Renal cortical epithelial cell (primary cell): ENCODE measurements around the gene HES1. TPM values are rescaled to one million over a fixed set of nuclear protein-coding genes. Genes with fewer than 3 reads are reported as not detected.
"Not testable (repeated sequence)": the region's sequence is repeated elsewhere in the genome, so short reads cannot be mapped to it uniquely, and the experiment has no call there.

ENCODE experiments used
- DNase-seq: peaks from one replicate; pipeline ENCODE4 v3.0.0-alpha.2; 2011; ENCODE audit warnings: low read depth
- total RNA-seq: library from RNA; depleted of rRNA; stranded (reverse); fragments of >200 nt; gene quantifications from 2 replicates; pipeline ENCODE4 v1.2.3, GENCODE V29; 2014

Gene HES1, protein sequence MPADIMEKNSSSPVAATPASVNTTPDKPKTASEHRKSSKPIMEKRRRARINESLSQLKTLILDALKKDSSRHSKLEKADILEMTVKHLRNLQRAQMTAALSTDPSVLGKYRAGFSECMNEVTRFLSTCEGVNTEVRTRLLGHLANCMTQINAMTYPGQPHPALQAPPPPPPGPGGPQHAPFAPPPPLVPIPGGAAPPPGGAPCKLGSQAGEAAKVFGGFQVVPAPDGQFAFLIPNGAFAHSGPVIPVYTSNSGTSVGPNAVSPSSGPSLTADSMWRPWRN
- 9.4 and 18.6 TPM in 2 replicates for total RNA-seq

GRCh38 chr3:194135806-194136518 lies at the start of gene HES1:
TSS of gene HES1 (plus strand) at chr3:194136148. CDS start at chr3:194136381, 233 bp downstream.
- DNase-seq: peak; percentile 93

GRCh38 chr3:194086388-194087075 lies 49.4 kb upstream of the HES1 start:
- DNase-seq: peak; percentile 60

- no peak for DNase-seq
Measured at GRCh38 chr3:194087280-194087679, 48.7 kb upstream of the HES1 start.

- peak; percentile 67 for DNase-seq
Measured at GRCh38 chr3:194087995-194088855, 47.7 kb upstream of the HES1 start.

DNA sequence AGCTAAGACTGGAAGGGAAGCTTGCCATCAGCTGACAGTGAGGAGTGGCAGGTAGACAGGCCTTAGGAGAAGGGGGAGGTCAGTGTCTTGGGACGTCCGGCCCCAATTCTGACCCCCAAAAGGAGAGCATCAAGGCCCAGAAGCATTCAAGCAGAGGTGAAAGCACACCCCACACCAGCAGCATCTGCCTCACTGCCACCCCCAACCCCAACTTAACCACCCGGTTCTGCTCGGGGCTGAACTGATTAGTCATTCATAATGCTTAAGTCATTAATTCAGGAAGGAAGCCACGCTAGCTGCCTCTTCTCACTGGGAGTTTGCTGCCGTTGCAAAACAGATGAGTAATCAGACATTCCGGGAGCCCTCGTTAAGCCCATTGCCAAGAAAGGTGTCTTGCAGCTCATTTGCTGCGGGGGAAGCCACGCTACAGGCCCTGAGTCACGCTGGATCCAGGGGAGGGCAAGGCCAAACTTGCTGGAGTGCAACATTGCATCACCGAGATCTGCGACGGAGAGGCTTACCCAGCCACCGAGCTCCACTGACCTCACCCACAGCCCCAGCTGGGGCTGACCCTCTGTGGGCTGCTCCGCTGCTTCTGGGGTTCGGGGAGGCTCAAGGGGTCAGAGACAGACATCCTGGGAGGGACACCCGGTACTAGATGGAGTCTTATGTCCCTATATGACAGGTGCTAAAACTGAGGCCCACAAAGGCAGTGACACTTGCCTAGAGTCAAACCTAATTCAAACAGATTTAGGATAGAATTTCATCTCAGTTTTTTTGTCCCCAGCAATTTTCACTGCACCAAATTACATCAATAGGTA lies 46.4 kb upstream of the HES1 start:
- DNase-seq: peak; percentile 100

DNA sequence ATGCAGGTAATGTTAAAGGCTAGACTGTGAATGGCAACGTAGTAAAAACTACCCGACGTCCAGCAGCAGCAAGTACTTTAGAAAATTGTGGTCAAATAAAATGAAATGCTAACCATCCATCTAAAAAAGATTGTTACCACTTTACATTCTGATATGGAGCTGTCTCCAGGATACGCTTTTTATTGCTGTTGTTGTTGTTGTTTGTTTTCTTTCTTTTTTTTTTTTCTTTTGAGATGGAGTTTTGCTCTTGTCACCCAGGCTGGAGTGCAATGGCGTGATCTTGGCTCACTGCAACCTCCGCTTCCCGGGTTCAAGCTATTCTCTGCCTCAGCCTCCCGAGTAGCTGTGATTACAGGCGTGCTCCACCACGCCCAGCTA lies 45.8 kb upstream of the HES1 start:
- not testable (repeated sequence) for DNase-seq

GRCh38 chr3:194090716-194091115 lies 45.2 kb upstream of the HES1 start:
- DNase-seq: no peak

- peak; percentile 98 for DNase-seq
Measured at GRCh38 chr3:194091141-194091540, 44.8 kb upstream of the HES1 start.

DNA sequence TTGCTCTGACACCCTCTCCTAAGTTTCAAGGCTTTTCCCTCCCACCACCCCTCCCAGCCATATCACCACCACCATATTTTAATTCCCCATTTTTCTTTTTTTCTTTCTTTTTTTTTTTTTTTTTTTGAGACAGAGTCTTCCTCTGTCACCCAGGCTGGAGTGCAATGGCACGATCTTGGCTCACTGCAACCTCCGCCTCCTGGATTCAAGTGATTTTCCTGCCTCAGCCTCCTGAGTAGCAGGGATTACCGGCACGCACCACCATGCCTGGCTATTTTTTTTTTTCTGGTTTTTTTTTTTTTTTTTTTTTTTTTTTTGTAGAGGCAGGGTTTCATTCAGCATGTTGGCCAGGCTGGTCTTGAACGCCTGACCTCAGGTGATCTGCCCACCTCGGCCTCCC lies 44.1 kb upstream of the HES1 start:
- not testable (repeated sequence) for DNase-seq

GRCh38 chr3:194092881-194093301 lies 43.1 kb upstream of the HES1 start:
- peak; percentile 87 for DNase-seq

GRCh38 chr3:194093842-194094241 lies 42.1 kb upstream of the HES1 start:
- no peak for DNase-seq

- DNase-seq: peak; percentile 24
Measured at GRCh38 chr3:194095464-194095863, 40.5 kb upstream of the HES1 start.

DNA sequence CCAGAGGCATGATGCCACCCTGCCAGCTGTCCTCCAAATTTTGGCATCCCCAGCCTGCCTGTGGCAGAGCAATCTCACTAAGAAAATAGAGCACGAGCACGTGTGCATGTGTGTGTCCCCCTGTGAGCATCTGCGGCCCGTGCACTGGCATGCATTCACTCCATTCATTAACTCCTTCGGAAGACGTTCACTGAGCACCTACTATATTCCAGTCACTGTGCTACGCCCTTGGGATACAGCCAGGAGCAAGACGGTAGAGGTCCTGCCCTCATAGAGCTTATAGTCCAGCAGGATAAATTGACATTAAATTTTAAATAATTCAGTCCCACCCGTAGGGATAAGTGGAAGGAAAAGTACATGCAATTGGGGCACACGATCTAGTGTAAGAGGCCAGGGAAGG lies 40.0 kb upstream of the HES1 start:
- DNase-seq: no peak

DNA sequence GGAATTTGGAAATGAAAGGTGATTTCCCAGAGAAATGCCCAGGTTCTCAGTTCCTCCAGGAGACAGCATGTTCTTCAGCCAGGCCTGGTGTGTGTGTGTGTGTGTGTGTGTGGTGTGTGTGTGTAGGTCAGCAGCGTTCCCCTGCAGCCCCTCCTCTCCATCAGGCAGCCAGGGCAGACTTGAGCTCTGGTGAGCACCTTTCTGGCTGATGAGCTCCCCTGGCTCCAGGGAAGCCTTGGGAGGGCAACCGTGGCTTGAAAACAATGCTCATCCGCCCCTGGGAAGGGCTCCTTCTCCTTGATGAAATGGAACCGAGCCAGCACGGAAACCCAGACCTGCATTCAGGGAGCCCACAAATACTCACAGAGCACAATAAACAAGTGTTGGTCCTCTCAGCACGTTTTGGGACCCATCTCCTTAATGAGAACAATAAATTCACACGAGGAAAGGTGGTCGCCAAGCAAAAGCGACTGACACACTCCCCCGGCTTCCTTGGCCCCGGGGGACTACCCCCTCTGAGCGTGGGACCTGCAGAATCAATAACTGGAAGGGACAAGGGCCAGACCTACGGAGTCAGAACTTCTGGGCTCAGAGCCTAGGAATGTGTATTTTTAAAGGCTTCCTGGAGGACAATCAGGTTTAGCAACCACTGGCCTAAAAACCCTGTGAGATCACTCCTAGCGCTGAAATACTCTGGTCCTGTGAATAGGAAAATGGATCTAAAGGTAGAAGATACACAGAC lies 38.6 kb upstream of the HES1 start:
- peak; percentile 37 for DNase-seq

- DNase-seq: peak; percentile 28
Measured at GRCh38 chr3:194098081-194098842, 37.7 kb upstream of the HES1 start.

DNA sequence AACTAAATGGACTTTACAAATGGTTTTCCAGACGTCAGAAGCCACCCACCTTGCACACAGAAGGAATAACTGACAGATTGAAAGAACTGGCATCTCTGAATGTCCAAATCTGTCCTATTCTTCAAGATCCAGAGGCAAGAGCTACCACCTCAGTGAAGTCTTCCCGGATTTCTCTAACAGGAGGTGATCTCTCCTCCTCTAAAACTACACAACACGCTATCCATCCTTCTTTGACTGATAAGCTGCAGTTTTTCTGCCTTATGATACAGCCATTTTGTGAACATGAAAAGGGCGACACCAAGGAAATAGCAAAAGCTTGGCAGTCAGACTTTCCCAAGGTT lies 37.1 kb upstream of the HES1 start:
- no peak for DNase-seq

- DNase-seq: no peak
Measured at GRCh38 chr3:194099215-194099614, 36.7 kb upstream of the HES1 start.

DNA sequence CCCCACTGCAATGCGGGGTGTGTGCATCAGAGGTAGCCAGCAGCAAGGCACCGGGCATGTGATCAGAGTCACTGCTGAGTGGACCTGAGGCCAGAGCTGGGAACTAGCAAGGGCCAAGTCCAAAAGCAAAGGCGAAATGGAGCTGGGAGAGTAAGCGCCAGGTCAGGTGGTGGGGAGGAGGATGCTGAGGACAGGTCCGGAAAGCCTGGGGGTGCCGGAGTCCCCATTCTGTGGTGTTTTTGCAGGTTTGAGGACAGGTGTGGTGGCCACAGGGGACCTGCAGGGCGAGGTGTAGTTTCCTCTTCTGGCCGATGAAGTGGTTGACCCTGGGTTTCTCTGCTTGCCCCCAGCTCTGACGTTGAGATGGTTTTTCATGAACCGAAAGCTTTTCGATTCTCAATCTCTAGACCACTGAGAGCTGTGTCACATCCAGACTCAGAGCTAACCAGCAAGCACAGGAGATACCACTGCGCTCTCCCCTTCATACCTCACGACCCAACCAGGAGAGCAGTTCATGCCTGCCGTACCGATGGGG lies 35.0 kb upstream of the HES1 start:
- DNase-seq: no peak
